Right atrium auricular region (tissue), 2 donors: ENCODE data around the gene CERCAM. TPM values are rescaled to one million over a fixed set of nuclear protein-coding genes. Genes with fewer than 3 reads are reported as not detected.
"Not testable (repeated sequence)": the region's sequence is repeated elsewhere in the genome, so short reads cannot be mapped to it uniquely, and the experiment has no call there.

ENCODE experiments used
- DNase-seq: peaks from one replicate; pipeline ENCODE4 v3.0.0-alpha.2; 2019; ENCODE audit warnings: low spot score
- H3K27ac ChIP-seq, 2 donors: fragments of 200-600 bp; sonication (generic); 1 replicate in 1 of 2; 2 replicates in 1 of 2; pipeline ENCODE4 v1.5.1; 2016 to 2019
- H3K27me3 ChIP-seq, 2 donors: fragments of 200-600 bp; sonication (generic); one replicate each; pipeline versions ENCODE4 v1.5.1 to v1.6.0; 2017 to 2019
- H3K36me3 ChIP-seq: fragments of 200-600 bp; sonication (generic); one replicate; pipeline ENCODE4 v1.5.1; 2016
- H3K4me1 ChIP-seq, 2 donors: fragments of 200-600 bp; sonication (generic); one replicate each; pipeline versions ENCODE4 v1.5.1 to v1.6.0; 2017 to 2019
- H3K4me3 ChIP-seq, 2 donors: fragments of 200-600 bp; sonication (generic); 1 replicate in 1 of 2; 2 replicates in 1 of 2; pipeline ENCODE4 v1.5.1; 2017 to 2019; ENCODE audit warnings: mild to moderate bottlenecking in 1 of 2, moderate library complexity in 1 of 2
- H3K9me3 ChIP-seq, 2 donors: fragments of 200-600 bp; sonication (generic); one replicate each; pipeline ENCODE4 v1.5.1; 2019
- total RNA-seq, 2 donors: library from RNA; depleted of rRNA; stranded (reverse); fragments of >200 nt; gene quantifications; one replicate each; pipeline ENCODE4 v1.1.0, GENCODE V29; 2016
- TF ChIP-seq, protein P1 (sequence below), 2 donors: fragments of 200-600 bp; sonication (generic); IDR thresholded peaks; one replicate each; pipeline ENCODE4 v1.5.1; 2019; ENCODE audit warnings: antibody characterized with exemption in 2 of 2

The CERCAM gene
- total RNA-seq, 2 donors from 2014 or later: 13.3 to 15.8 TPM

- no peak overlapping the region for H3K27ac ChIP-seq
- peaks cover 5 to 22% of the 10 kb centered on the region in 2 donors for H3K4me1 ChIP-seq
- H3K4me3 ChIP-seq: no peak overlapping the region
- TF ChIP-seq, protein P1, sequence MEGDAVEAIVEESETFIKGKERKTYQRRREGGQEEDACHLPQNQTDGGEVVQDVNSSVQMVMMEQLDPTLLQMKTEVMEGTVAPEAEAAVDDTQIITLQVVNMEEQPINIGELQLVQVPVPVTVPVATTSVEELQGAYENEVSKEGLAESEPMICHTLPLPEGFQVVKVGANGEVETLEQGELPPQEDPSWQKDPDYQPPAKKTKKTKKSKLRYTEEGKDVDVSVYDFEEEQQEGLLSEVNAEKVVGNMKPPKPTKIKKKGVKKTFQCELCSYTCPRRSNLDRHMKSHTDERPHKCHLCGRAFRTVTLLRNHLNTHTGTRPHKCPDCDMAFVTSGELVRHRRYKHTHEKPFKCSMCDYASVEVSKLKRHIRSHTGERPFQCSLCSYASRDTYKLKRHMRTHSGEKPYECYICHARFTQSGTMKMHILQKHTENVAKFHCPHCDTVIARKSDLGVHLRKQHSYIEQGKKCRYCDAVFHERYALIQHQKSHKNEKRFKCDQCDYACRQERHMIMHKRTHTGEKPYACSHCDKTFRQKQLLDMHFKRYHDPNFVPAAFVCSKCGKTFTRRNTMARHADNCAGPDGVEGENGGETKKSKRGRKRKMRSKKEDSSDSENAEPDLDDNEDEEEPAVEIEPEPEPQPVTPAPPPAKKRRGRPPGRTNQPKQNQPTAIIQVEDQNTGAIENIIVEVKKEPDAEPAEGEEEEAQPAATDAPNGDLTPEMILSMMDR (IDR thresholded peaks at IDR 0.05): no peak
- no peaks in the 10 kb centered on the region for H3K36me3 ChIP-seq
- no peaks in the 10 kb centered on the region for H3K27me3 ChIP-seq
- no peak for DNase-seq
- H3K9me3 ChIP-seq: no peaks in the 10 kb centered on the region
Observed at GRCh38 chr9:128422783-128423150, 2.1 kb downstream of the CERCAM start.

GRCh38 chr9:128423356-128423755 lies 2.7 kb downstream of the CERCAM start:
- not testable (repeated sequence) for H3K9me3 ChIP-seq, H3K4me3 ChIP-seq, DNase-seq, H3K27ac ChIP-seq, H3K27me3 ChIP-seq, H3K36me3 ChIP-seq
- H3K4me1 ChIP-seq: peaks cover 5 to 22% of the 10 kb centered on the region in 2 donors

DNA sequence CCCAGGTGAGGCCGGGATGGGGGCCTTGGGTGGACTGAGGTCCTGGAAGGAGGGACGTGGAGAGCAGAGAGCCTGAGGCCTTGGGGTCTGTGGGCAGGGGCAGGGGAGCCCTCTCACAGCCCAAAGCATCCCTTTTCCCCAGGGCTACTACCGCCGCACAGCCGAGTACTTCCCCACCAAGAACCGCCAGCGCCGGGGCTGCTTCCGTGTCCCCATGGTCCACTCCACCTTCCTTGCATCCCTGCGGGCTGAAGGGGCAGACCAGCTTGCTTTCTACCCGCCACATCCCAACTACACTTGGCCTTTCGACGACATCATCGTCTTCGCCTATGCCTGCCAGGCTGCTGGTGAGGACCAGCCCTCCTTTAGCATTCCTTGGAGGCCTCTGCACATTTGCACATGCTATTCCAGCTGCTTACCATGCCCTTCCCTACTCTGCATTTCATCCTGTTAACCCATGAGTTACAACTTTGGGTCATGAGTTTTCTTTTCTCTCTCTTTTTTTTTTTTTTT lies 3.7 kb downstream of the CERCAM start:
- Histone ChIP-seq H3K9me3 (no peaks in the 10 kb centered on the region), H3K4me1 (peaks cover 3 to 17% of the 10 kb centered on the region in 2 donors), H3K27me3 (no peaks in the 10 kb centered on the region), H3K4me3 (no peak overlapping the region), H3K36me3 (no peaks in the 10 kb centered on the region), H3K27ac (no peak overlapping the region)
- TF ChIP-seq, protein P1 (IDR thresholded peaks at IDR 0.05): no peak
- no peak for DNase-seq

- DNase-seq: no peak
- H3K27ac ChIP-seq: no peak overlapping the region
- no peaks in the 10 kb centered on the region for H3K4me1 ChIP-seq
- H3K4me3 ChIP-seq: no peak overlapping the region
- H3K36me3 ChIP-seq: no peaks in the 10 kb centered on the region
- H3K9me3 ChIP-seq: no peaks in the 10 kb centered on the region
- no peaks in the 10 kb centered on the region for H3K27me3 ChIP-seq
- TF ChIP-seq, protein P1 (IDR thresholded peaks at IDR 0.05): no peak
Observed at GRCh38 chr9:128428644-128429512, 8.2 kb downstream of the CERCAM start.

DNA sequence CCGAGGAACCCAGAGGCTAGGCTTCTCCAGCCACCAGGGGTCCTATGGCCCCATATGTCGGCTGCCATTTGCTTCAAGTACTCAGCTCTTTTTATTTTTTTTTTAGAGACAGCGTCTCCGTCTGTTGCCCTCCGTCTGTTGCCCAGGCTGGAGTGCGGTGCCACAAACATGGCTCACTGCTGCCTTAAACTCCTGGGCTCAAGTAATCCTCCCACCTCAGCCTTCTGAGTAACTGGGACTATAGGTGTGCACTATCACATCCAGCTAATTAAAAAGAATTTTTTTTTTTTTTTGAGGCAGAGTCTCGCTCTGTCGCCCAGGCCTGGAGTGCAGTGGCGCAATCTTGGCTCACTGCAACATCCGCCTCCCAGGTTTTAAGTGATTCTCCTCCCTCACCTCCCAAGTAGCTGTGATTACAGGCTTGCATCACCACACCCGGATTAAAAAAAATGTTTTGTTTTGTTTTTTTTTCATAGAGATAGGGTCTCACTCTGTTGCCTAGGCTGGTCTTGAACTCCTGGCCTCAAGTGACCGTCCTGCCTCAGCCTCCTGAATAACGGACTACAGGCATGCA lies 8.9 kb downstream of the CERCAM start:
- Histone ChIP-seq H3K36me3 (no peaks in the 10 kb centered on the region), H3K9me3 (no peaks in the 10 kb centered on the region), H3K4me3 (no peak overlapping the region), H3K27me3 (no peaks in the 10 kb centered on the region), H3K4me1 (no peaks in the 10 kb centered on the region), H3K27ac (no peak overlapping the region)
- no peak for DNase-seq
- TF ChIP-seq, protein P1 (IDR thresholded peaks at IDR 0.05): no peak

GRCh38 chr9:128431207-128431606 lies 10.6 kb downstream of the CERCAM start:
- H3K9me3 ChIP-seq: no peaks in the 10 kb centered on the region
- no peak overlapping the region for H3K27ac ChIP-seq
- TF ChIP-seq, protein P1 (IDR thresholded peaks at IDR 0.05): no peak
- no peak overlapping the region for H3K4me3 ChIP-seq
- no peaks in the 10 kb centered on the region for H3K4me1 ChIP-seq
- H3K36me3 ChIP-seq: no peaks in the 10 kb centered on the region
- no peak for DNase-seq
- H3K27me3 ChIP-seq: no peaks in the 10 kb centered on the region
